Smooth muscle cell (in vitro differentiated cells): Measurements from ENCODE around the gene GCN1. TPM values are rescaled to one million over a fixed set of nuclear protein-coding genes. Genes with fewer than 3 reads are reported as not detected.
"Not testable (repeated sequence)": the region's sequence is repeated elsewhere in the genome, so short reads cannot be mapped to it uniquely, and the experiment has no call there.

Experiments used
- DNase-seq: peaks from one replicate; lab custom pipeline; 2025; ENCODE audit not compliant: unreplicated experiment; lab: John Stamatoyannopoulos, UW
- H2AFZ ChIP-seq: fragments of 200-600 bp; sonication (generic); 2 replicates; pipeline ENCODE4 v1.6.0; 2016; ENCODE audit warnings: antibody characterized with exemption, low read depth, mild to moderate bottlenecking
- H3F3A ChIP-seq: fragments of 200-600 bp; sonication (generic); 2 replicates; pipeline ENCODE4 v1.6.0; 2017; ENCODE audit warnings: antibody characterized with exemption, low read depth
- H3K27ac ChIP-seq: fragments of 200-600 bp; sonication (generic); 2 replicates; pipeline ENCODE4 v1.5.1; 2016; ENCODE audit warnings: low read depth, mild to moderate bottlenecking
- H3K27me3 ChIP-seq: fragments of 200-600 bp; sonication (generic); 2 replicates; pipeline ENCODE4 v1.6.1; 2016; ENCODE audit warnings: low read depth, mild to moderate bottlenecking
- H3K36me3 ChIP-seq: fragments of 200-600 bp; sonication (generic); 2 replicates; pipeline ENCODE4 v1.5.1; 2016; ENCODE audit warnings: low read depth
- H3K4me1 ChIP-seq: fragments of 200-600 bp; sonication (generic); 2 replicates; pipeline ENCODE4 v1.5.1; 2016; ENCODE audit warnings: low read depth
- H3K4me2 ChIP-seq: fragments of 200-600 bp; sonication (generic); 2 replicates; pipeline ENCODE4 v1.6.0; 2016; ENCODE audit warnings: mild to moderate bottlenecking
- H3K4me3 ChIP-seq: fragments of 200-600 bp; sonication (generic); 2 replicates; pipeline ENCODE4 v1.5.1; 2016; ENCODE audit warnings: mild to moderate bottlenecking
- H3K79me2 ChIP-seq: fragments of 200-600 bp; sonication (generic); 2 replicates; pipeline ENCODE4 v1.6.0; 2016; ENCODE audit warnings: low read depth, mild to moderate bottlenecking
- H3K9ac ChIP-seq: fragments of 200-600 bp; sonication (generic); 2 replicates; pipeline ENCODE4 v1.6.0; 2016; ENCODE audit warnings: low read depth
- H3K9me3 ChIP-seq: fragments of 200-600 bp; sonication (generic); replicated peaks from 2 replicates; pipeline ENCODE4 v1.5.1; 2016; ENCODE audit warnings: low read depth
- H4K20me1 ChIP-seq: fragments of 200-600 bp; sonication (generic); 2 replicates; pipeline ENCODE4 v1.6.0; 2016; ENCODE audit warnings: low read depth
- WGBS: methylation state at CpG from one replicate; pipeline ENCODE4 v1.1.7; 2016; ENCODE audit warnings: low lambda C conversion rate; 5-methylcytosine and 5-hydroxymethylcytosine counted together
- polyA plus RNA-seq: library from polyadenylated mRNA; unstranded; fragments of >200 nt; fragmentation: Nextera tagmentation; extraction: Ambion mirVana; gene quantifications from 2 replicates; pipeline ENCODE4 v1.2.1, GENCODE V29; 2016
- total RNA-seq: library from RNA; depleted of rRNA; stranded (reverse); fragments of >200 nt; gene quantifications from 2 replicates; pipeline ENCODE4 v1.2.3, GENCODE V29; 2014
- TF ChIP-seq, protein P1 (sequence below): fragments of 200-600 bp; sonication (generic); IDR thresholded peaks from 2 replicates; pipeline ENCODE4 v1.5.1; 2017; ENCODE audit warnings: borderline replicate concordance, mild to moderate bottlenecking, antibody characterized with exemption; ENCODE audit not compliant: insufficient read depth, poor library complexity, severe bottlenecking

The GCN1 gene
- total and polyA plus RNA-seq, 2 experiments from 2014 or later, result 31.6 to 44.3 TPM

DNA sequence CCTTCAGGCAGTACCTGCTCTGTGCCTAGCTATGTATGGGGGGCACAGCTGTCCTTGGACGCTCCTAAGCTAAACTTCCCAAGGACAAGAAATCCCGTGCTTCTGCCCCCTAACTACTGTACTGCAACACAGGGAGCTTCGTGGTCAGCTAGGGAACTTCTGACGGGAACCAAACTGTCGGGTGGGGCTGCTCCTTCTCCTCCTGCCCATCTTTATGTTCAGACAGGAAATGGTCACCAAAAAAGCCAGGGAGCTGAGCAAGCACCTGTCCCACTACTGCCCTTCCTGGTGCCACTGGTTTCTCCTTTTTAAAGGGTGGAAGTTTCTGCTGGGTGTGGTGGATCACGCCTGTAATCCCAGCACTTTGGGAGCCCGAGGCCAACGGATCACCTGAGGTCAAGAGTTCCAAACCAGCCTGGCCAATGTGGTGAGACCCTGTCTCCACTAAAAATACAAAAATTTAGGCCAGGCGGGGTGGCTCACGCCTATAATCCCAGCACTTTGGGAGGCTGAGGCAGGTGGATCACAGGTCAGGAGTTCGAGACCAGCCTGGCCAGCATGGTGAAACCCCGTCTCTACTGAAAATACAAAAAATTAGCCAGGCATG is 44.4 kb upstream of the GCN1 start:
- H3K4me2 ChIP-seq, result no peak overlapping the region
- 89% methylated on average over 12 of the region's 12 CpGs for WGBS
- TF ChIP-seq, protein P1, sequence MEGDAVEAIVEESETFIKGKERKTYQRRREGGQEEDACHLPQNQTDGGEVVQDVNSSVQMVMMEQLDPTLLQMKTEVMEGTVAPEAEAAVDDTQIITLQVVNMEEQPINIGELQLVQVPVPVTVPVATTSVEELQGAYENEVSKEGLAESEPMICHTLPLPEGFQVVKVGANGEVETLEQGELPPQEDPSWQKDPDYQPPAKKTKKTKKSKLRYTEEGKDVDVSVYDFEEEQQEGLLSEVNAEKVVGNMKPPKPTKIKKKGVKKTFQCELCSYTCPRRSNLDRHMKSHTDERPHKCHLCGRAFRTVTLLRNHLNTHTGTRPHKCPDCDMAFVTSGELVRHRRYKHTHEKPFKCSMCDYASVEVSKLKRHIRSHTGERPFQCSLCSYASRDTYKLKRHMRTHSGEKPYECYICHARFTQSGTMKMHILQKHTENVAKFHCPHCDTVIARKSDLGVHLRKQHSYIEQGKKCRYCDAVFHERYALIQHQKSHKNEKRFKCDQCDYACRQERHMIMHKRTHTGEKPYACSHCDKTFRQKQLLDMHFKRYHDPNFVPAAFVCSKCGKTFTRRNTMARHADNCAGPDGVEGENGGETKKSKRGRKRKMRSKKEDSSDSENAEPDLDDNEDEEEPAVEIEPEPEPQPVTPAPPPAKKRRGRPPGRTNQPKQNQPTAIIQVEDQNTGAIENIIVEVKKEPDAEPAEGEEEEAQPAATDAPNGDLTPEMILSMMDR, result no peak

DNA sequence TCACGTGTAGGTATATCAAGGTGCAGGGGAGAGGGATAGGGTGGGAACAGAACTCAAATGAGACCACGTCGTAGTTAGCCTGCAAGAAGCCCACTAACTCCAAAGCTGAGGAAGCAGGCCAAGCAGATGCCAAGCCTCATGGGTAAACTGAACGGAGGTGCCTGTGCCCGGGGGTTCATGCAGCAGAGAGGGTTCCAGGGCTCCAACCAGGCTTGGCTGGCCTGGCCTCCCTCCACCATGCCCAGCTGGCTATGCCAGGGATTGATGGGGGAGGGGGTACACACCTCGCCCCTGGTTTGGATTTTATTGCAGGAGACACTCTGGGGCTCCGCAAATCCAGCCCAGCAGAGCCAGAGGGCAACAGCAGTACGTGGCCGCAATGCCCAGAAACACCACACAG is 43.7 kb upstream of the GCN1 start:
- H2AFZ ChIP-seq, result no peak overlapping the region
- H3K4me1 ChIP-seq, result peaks cover 38% of the 10 kb centered on the region
- H3K4me3 ChIP-seq, result no peak overlapping the region
- WGBS, result 93% methylated on average over 9 of the region's 9 CpGs
- H3F3A ChIP-seq, result peaks cover 29% of the 10 kb centered on the region
- H4K20me1 ChIP-seq, result peaks cover 85% of the 10 kb centered on the region
- H3K4me2 ChIP-seq, result no peak overlapping the region
- H3K27ac ChIP-seq, result no peak overlapping the region
- H3K27me3 ChIP-seq, result no peaks in the 10 kb centered on the region
- no peaks in the 10 kb centered on the region for H3K9me3 ChIP-seq
- no peaks in the 10 kb centered on the region for H3K36me3 ChIP-seq
- H3K9ac ChIP-seq, result no peak overlapping the region
- no peak for DNase-seq
- TF ChIP-seq, protein P1, result no peak
- H3K79me2 ChIP-seq, result peaks cover 75% of the 10 kb centered on the region

More for the DNA sequence above, 44.4 kb upstream of the GCN1 start:
- no peaks in the 10 kb centered on the region for H3K36me3 ChIP-seq
- H2AFZ ChIP-seq, result no peak overlapping the region
- no peak overlapping the region for H3K27ac ChIP-seq
- H3K4me3 ChIP-seq, result no peak overlapping the region
- H3K27me3 ChIP-seq, result no peaks in the 10 kb centered on the region
- H3K4me1 ChIP-seq, result peaks cover 36% of the 10 kb centered on the region
- DNase-seq, result no peak
- H3K79me2 ChIP-seq, result peaks cover 70% of the 10 kb centered on the region
- H3K9ac ChIP-seq, result no peak overlapping the region
- H4K20me1 ChIP-seq, result peaks cover 90% of the 10 kb centered on the region
- H3F3A ChIP-seq, result peaks cover 28% of the 10 kb centered on the region
- H3K9me3 ChIP-seq, result no peaks in the 10 kb centered on the region

DNA sequence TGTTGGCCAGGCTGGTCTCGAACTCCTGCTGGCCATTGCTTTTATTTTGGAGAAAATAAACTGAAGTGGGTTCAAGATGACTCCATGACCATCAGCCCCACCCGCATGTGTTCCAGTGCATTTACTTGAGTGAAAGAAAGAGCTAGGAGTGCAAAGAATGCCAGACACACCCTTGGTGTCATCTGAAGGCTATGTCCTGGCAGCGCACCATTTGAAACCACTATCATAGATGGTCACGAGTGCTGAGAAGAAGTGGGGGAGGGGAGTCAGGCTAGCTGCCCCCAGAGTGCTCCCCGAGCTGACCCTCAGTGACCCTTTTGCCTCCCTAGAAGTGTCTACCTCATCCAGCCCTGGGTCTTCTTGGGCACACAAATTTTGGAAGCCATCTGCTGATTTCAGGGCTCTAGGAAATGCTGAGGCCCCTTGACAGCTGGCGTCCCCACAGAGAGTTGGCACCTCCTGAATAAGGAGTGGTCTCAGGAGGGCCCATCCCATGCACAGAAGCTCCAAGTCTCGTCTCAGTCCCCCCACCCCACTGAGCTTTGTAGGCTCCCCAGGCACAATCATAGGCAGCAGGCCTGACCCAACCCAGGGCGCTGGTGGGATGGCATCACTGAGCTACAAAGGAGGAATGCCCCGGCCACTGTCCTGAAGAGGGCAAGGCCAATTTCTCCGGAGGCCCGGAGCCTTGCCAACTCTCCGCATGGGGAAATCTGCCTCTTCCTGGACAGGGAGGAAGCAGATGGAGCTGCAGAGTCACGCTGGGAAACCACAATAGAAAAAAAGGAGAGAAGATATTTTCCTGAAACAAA is 43.1 kb upstream of the GCN1 start:
- Histone ChIP-seq H3K9me3 (no peaks in the 10 kb centered on the region), H2AFZ (no peak overlapping the region), H3K4me3 (no peak overlapping the region), H3K9ac (no peak overlapping the region), H4K20me1 (peaks cover 78% of the 10 kb centered on the region), H3K36me3 (no peaks in the 10 kb centered on the region), H3K27ac (no peak overlapping the region), H3K4me2 (no peak overlapping the region), H3K79me2 (peaks cover 75% of the 10 kb centered on the region), H3K27me3 (no peaks in the 10 kb centered on the region), H3K4me1 (peaks cover 38% of the 10 kb centered on the region), H3F3A (peaks cover 32% of the 10 kb centered on the region)
- TF ChIP-seq, protein P1, result no peak
- no peak for DNase-seq
- 82% methylated on average over 13 of the region's 13 CpGs for WGBS

DNA sequence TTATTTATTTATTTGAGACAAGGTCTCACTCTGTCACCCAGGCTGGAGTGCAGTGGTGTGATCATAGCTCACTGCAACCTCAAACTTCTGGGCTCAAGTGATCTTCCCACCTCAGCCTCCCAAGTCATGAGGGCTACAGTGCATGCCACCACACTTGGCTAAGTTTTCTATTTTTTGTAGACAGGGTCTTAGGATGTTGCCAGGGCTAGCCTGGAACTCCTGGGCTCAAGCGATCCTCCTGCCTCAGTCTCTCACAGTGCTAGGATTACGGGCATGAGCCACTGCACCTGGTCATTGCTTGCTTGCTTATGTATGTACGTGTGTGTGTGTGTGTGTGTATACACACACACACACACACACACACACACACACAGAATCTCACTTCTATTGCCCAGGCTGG is 42.3 kb upstream of the GCN1 start:
- Histone ChIP-seq H4K20me1 (peaks cover 71% of the 10 kb centered on the region), H3K79me2 (peaks cover 72% of the 10 kb centered on the region), H3K4me1 (peaks cover 38% of the 10 kb centered on the region), H3F3A (peaks cover 32% of the 10 kb centered on the region)
- H3K9me3 ChIP-seq, H3K9ac ChIP-seq, H3K27ac ChIP-seq, H3K4me2 ChIP-seq, DNase-seq, H3K4me3 ChIP-seq, H3K36me3 ChIP-seq, H2AFZ ChIP-seq, H3K27me3 ChIP-seq: not testable (repeated sequence)
- WGBS, result 93% methylated on average over 3 of the region's 3 CpGs
